Upper lobe of left lung (tissue), 4 donors: ENCODE data around the gene TLR8.

Experiments used
- POLR2A ChIP-seq, 4 donors: fragments of 450-650 bp; IDR thresholded peaks; one replicate each; pipeline ENCODE4 v1.5.1; 2016 to 2017; ENCODE audit warnings: antibody characterized with exemption in 4 of 4, mild to moderate bottlenecking in 2 of 4
- TF ChIP-seq, protein P1 (sequence below), 6 experiments: fragments of 450-650 bp in 4 of 6; fragments of 200-600 bp in 2 of 6; sonication (generic) in 2 of 6; IDR thresholded peaks; one replicate each; pipeline ENCODE4 v1.5.1; 2016 to 2019; ENCODE audit warnings: antibody characterized with exemption in 6 of 6

DNA sequence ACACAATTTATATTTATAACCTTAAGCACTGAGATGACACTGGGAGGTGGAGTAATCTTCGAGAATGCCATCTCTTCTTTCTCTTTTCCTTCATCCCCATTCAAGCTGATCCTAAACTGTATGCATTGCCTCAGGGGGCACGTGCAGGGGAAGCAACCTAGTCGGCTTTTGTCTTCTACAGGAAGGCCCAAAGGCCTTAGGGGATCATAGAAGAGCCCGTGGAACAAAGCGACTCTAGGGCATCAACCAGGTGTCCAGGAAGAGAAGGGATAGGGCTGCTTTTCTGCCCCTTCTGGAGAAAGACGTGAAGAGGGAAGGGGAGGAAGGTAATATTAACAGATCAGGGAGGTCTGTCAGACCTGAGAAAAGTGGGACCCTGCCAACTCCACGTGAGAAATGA, 6.9 kb upstream of the TLR8 start:
- TF ChIP-seq, protein P1, sequence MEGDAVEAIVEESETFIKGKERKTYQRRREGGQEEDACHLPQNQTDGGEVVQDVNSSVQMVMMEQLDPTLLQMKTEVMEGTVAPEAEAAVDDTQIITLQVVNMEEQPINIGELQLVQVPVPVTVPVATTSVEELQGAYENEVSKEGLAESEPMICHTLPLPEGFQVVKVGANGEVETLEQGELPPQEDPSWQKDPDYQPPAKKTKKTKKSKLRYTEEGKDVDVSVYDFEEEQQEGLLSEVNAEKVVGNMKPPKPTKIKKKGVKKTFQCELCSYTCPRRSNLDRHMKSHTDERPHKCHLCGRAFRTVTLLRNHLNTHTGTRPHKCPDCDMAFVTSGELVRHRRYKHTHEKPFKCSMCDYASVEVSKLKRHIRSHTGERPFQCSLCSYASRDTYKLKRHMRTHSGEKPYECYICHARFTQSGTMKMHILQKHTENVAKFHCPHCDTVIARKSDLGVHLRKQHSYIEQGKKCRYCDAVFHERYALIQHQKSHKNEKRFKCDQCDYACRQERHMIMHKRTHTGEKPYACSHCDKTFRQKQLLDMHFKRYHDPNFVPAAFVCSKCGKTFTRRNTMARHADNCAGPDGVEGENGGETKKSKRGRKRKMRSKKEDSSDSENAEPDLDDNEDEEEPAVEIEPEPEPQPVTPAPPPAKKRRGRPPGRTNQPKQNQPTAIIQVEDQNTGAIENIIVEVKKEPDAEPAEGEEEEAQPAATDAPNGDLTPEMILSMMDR (IDR thresholded peaks at IDR 0.05), result no peak
- TF ChIP-seq POLR2A (IDR thresholded peaks at IDR 0.05), result no peak
